NCI-H82 (cell line): ENCODE data around the gene ZBED4.

Experiments used
- DNase-seq: peaks from one replicate; lab custom pipeline; 2025; lab: John Stamatoyannopoulos, UW

ZBED4 gene

DNA sequence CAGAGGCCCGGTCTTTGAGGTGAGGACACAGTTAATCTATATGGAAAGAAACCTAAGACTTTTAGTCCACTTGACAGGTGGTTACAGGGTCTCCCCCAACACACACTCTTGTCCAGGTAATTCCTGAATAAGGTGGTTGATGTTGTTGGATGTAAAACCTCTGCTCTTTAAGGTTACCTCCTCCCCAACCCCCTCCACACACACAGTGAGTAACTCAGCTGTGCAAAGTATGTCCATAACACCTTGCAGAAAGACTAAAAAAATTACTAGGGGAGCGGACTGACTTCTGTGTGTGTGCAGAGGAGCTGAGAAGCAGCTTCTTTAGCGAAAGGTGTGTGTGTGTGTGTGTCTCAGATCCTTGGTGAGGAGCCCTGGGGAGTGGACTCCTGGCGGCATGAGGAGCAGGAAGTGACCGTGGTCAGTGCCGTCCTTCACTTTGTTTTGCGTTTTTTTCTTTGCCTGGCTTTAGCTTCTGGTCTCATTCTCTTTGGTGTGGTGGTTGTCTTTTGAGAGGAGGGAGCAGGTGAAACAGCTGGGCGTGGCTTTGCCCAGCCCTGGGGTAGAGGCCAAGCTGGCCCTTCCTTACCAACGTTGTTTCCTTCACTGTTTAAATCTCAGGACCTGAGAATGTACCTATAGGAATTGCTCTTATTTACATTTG, 1.7 kb downstream of the ZBED4 start:
- DNase-seq = no peak

DNA sequence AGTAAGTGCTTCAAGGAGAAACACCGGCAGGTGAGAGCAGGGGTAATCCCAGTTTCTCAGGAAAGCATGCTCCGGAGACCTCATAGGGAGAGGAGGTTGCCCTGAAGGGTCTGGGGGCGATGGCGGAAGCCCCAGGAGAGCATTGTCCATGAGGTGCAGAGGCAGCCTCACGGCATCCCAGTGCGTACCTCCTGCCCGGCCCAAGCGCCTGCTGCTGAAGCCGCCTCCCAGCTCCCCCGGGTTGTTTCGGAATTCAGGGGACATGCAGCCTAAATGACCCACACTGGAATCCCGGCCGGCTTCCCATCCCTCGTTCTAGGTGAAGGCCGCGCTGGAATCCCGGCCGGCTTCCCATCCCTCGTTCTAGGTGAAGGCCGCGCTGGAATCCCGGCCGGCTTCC, 2.7 kb downstream of the ZBED4 start:
- DNase-seq = no peak

DNA sequence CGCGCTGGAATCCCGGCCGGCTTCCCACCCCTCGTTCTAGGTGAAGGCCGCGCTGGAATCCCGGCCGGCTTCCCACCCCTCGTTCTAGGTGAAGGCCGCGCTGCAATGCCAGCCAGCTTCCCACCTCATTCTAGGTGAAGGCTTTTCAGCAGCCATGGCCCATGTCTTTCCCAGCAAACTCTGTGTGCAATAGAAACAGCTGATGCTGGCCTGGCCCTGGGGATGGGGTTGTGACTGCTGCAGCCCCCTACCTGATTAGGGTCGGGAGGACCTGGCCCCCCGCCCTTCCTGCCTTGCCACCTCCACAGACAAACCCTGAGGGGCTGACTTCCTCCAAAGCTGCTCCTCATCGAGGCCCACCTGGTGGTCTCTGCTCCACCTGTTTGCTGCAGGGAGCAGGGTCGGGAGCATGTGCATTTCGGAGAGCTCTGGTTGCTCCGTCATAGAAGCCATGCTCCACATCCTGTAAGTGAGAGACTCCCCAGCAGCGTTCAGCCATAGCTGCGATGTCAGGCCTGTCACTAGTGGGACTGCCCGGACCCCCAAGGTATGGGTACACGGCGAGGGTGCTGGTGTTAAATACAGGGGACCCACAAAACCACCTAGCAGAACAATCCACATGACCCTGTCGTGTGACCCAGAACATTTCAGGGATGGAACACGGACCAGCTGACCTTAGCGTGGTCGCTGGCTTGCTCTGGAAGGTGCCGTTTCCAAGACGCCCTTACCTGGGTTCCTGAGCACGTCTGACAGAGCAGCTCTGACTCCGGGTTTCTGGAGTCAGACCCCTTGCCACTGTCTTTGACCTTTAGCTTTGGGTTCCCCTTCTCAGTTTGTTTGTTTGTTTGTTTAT, 3.3 kb downstream of the ZBED4 start:
- no peak for DNase-seq

- DNase-seq = no peak
Measured at GRCh38 chr22:49858827-49859226, 5.2 kb downstream of the ZBED4 start.

GRCh38 chr22:49861642-49862495, 8.2 kb downstream of the ZBED4 start:
- no peak for DNase-seq

DNA sequence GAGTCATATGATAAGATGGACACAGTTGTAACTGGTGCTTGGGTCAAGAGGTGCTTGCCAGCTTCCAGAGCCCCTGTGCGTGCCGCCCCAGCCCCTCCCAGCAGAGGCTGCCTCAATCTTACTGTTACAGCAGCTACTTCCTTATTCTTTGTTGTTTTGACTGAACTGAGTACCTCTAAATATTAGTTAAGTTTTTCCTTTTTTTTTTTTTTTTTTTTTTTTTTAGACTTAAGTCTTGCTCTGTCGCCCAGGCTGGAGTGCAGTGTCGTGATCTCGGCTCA, 8.8 kb downstream of the ZBED4 start:
- no peak for DNase-seq

GRCh38 chr22:49863931-49864330, 10.3 kb downstream of the ZBED4 start:
- no peak for DNase-seq

- no peak for DNase-seq
Measured at GRCh38 chr22:49865156-49865555, 11.5 kb downstream of the ZBED4 start.

DNA sequence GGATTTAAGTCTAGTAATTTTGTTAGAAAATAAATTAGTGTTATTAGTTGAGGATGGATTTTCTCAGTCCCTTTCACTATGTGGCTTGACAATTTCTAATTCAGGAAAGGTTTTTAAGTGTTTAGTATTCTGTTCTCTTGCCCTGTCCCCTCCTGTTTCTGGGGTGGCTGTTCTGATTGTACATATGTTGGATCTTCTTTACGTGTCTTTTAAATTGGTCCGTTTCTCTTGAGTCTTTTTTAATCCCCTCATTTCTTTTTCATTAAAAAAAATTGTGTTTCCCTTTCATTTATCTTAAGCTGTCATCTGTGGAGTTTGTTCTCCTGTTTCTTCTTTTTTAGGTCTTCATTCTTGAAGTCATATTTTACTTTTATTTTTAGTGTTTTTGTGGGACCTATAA, 12.5 kb downstream of the ZBED4 start:
- no peak for DNase-seq

DNA sequence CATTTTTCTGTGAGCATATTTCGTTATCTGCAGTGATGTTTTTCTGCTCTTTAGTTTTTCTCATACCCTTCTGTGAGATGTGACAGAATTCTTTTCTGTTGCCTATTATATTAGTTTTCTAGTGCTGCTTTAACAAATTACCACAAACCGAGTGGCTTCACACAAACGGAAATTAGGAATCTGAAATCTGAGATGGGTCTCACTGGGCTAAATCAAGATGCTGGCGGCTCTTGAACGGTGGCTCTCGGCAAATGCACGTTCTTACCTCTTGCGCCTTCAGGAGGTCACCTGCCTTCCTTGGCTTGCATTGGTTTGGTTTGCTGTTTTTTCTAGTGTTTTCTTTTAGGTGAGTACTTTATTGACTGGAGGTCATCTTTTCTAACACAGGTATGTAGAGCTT, 13.0 kb downstream of the ZBED4 start:
- no peak for DNase-seq

DNA sequence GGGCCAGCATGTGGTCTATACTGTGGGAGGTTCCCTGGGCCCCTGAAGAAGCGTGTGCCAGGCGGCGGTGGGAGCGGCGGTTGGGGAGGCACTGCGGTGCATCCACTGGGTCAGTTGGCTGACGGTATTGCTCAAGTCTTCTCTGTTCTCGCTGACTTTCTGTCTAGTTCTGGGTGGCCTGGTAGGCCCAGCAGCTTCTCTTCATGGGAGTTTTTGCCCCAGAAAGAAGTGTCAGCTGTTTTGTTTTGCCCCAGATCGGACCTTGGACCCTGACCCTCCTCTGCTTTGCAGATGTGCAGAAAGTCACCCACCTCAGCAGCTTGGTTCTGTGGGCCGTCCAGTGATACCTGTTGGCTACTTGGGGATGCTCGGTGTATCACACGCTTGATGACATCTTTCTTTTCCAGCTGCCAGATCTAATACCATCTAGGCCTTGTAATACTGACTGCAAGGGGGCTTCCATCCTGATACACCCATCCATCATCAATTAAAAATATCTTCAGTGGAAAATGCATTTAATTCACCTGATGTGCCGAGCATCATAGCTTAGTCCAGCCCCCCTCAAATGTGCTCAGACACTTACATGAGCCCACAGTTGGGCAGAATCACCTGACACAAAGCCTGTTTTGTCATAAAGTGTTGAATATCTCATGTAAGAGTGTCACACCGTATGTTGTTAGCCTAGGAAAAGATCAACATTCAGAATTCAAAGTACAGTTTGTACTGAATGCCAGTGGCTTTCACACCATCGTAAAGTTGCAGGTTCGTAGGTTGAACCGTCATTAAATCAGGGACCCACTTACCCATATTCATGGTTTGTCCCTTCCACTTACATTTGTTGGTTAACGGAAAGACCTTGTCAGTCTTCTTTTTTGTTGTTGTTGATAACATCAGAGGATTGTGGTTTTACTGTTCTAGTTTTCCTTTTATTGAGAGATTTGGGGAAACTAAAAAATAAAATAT, 13.9 kb downstream of the ZBED4 start:
- DNase-seq = no peak

DNA sequence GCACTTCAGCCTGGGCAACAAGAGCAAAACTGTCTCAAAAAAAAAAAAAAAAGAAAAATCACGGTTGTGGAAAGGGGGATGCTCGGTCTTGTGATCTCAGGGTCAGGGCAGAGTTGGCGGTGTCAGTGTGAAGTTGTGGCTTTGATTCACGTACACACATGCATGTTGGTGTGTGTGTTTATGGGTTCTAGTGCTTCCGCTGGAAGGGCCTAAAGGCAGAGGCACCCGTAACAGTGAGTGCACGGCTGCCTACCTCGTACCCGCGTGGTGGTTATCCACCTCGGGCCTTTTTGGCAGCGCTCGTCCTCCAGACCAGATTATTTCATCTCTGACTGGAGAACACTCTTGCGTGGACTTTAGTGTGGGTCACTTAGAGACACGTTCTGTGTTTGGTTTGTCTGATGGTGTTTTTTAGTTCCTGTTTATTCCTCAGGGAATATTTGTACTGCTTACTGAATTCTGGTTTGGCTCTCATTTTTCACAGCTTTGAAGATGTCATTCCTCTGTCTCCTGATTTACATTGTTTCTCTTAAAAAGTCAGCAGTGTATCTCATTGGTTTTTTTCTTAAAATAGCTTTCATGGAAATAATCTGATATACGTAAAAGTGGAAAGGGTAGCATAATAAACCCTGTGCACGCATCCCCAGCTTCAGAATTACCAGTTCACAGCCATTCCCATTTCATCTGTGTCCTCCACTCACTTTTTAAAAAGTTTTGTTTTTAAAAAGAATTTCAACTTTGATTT, 15.6 kb downstream of the ZBED4 start:
- DNase-seq = no peak

- DNase-seq = no peak
Measured at GRCh38 chr22:49869845-49870712, 16.4 kb downstream of the ZBED4 start.

- no peak for DNase-seq
Measured at GRCh38 chr22:49871482-49871881, 17.8 kb downstream of the ZBED4 start.

DNA sequence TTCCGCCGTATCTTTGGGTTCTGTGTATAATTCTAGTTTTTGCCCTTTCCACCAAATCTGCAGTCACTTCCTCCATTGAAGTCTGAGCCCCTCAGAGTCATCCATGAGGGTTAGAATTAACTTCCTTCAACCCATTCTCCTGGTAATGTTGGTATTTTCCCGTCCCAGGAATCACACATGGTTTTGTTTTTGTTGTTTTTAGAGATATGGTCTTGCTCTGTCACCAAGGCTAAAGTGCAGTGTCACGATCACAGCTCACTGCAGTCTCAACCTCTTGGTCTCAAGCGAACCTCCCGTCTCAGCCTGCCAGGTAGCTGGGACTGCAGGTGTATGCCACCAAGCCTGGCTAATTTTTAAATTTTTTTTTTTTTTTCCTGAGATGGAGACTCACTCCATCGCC, 18.7 kb downstream of the ZBED4 start:
- no peak for DNase-seq

- no peak for DNase-seq
Measured at GRCh38 chr22:49873228-49873940, 19.7 kb downstream of the ZBED4 start.

DNA sequence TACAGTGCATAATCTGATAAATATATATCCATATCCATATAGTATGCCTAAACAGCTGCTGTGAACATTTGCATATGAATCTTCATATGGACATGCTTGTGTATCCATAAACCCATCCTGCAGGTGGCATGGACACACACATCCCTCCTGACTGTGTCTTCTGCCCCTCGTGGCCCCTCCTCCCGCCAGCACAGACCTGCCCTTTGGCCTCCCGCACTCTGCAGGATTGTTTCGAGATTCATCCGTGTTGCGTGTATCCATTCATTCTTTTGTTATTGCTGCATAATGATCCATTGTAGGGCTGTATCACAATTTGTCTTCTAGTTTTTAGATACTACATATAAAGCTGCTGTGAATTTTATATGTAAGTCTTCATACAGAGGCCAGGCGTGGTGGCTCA, 24.0 kb downstream of the ZBED4 start:
- no peak for DNase-seq

- DNase-seq = no peak
Measured at GRCh38 chr22:49878206-49878605, 24.6 kb downstream of the ZBED4 start.

GRCh38 chr22:49879871-49880270, 26.2 kb downstream of the ZBED4 start:
- no peak for DNase-seq
